Caki2 (cell line): Measurements from ENCODE around the gene GOLGA6B. TPM values are rescaled to one million over a fixed set of nuclear protein-coding genes. Genes with fewer than 3 reads are reported as not detected.
"Not testable (repeated sequence)": the region's sequence is repeated elsewhere in the genome, so short reads cannot be mapped to it uniquely, and the experiment has no call there.

Experiments
- DNase-seq: peaks from one replicate; pipeline ENCODE4 v3.0.0-alpha.2; 2015; ENCODE audit warnings: low read depth
- in situ Hi-C: cut with HindIII; loops from 2 replicates; pipeline ENCODE4 v1.10.0; 2016; ENCODE audit warnings: low sequenced_read_pairs, low pct_unique_long_range_greater_than_20kb, mixed read lengths
- total RNA-seq: library from RNA; depleted of rRNA; stranded (reverse); fragments of >200 nt; shearing (Covaris generic); gene quantifications from 2 replicates; pipeline ENCODE4 v1.2.3, GENCODE V29; 2014; ENCODE audit warnings: low replicate concordance; rRNA removed

Gene GOLGA6B
- total RNA-seq, 1 experiment from 2014 or later, result not detected

- DNase-seq, in situ Hi-C loops: not testable (repeated sequence)
Observed at GRCh38 chr15:72708551-72709303, 54.2 kb downstream of the GOLGA6B start.

Other genes with a start within 250 kb of the GOLGA6B start
- 26.2 and 31.0 TPM in 2 replicates for gene ARIH1, start 180.4 kb upstream of the GOLGA6B start, total RNA-seq
- not detected in 2 replicates for gene HIGD2B, start 31.5 kb downstream of the GOLGA6B start, total RNA-seq
- gene BBS4, start 31.5 kb downstream of the GOLGA6B start, total RNA-seq, result 17.4 and 21.2 TPM in 2 replicates
- gene ADPGK, start 129.1 kb downstream of the GOLGA6B start, total RNA-seq, result 64.3 and 86.5 TPM in 2 replicates